ENCODE data around the gene BEX5.

- TF ChIP-seq CTCF (conservative IDR thresholded peaks at IDR 0.05; ENCODE audit: low read depth, low read length), result no peak
- no peak for TF ChIP-seq EZH2 (IDR thresholded peaks at IDR 0.05; ENCODE audit: borderline replicate concordance, low read depth, low read length, poor library complexity, severe bottlenecking)
Measured at GRCh38 chrX:102126863-102127262, 28.9 kb downstream of the BEX5 start.
